Measurements from ENCODE around the gene PTTG1IP. TPM values are rescaled to one million over a fixed set of nuclear protein-coding genes. Genes with fewer than 3 reads are reported as not detected.
A peak's percentile ranks its signal among the peaks of the same experiment; 100 is the strongest.

Gene PTTG1IP
- total RNA-seq, 3 donors from 2014 or later (not counting 1 experiment from before 2014, with no cell fraction given) = 96.8 to 144 (median 126) TPM

GRCh38 chr21:44907966-44908895, 34.7 kb upstream of the PTTG1IP start:
- Mint-ChIP-seq H3K9me3 (no peaks in the 10 kb centered on the region), H3K27me3 (ENCODE audit: low read depth in 2 of 2) (no peaks in the 10 kb centered on the region), H3K4me1 (peaks cover 47 to 70% of the 10 kb centered on the region in 2 donors), H3K36me3 (no peaks in the 10 kb centered on the region), H3K4me3 (no peak overlapping the region), H3K27ac (peak overlapping the region; percentile 74 to 75)
- TF ChIP-seq, protein P1, sequence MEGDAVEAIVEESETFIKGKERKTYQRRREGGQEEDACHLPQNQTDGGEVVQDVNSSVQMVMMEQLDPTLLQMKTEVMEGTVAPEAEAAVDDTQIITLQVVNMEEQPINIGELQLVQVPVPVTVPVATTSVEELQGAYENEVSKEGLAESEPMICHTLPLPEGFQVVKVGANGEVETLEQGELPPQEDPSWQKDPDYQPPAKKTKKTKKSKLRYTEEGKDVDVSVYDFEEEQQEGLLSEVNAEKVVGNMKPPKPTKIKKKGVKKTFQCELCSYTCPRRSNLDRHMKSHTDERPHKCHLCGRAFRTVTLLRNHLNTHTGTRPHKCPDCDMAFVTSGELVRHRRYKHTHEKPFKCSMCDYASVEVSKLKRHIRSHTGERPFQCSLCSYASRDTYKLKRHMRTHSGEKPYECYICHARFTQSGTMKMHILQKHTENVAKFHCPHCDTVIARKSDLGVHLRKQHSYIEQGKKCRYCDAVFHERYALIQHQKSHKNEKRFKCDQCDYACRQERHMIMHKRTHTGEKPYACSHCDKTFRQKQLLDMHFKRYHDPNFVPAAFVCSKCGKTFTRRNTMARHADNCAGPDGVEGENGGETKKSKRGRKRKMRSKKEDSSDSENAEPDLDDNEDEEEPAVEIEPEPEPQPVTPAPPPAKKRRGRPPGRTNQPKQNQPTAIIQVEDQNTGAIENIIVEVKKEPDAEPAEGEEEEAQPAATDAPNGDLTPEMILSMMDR (IDR thresholded peaks at IDR 0.05) = no peak
- Histone ChIP-seq H3K9me3 (ENCODE audit: control insufficient read depth, insufficient read depth, low read length) (no peaks in the 10 kb centered on the region), H3K27me3 (ENCODE audit: control insufficient read depth, insufficient read depth, low read length) (no peaks in the 10 kb centered on the region), H3K4me1 (ENCODE audit: control insufficient read depth, insufficient read depth, low read length) (peaks cover 76% of the 10 kb centered on the region), H3K4me3 (ENCODE audit: low read length) (no peak overlapping the region), H3K36me3 (ENCODE audit: control insufficient read depth, insufficient read depth, low read length) (peaks cover 71% of the 10 kb centered on the region), H3K27ac (ENCODE audit: low read length) (peak overlapping the region; percentile 47)
- WGBS (ENCODE audit: insufficient coverage) = 70% methylated on average over 20 of the region's 25 CpGs
- ATAC-seq = no peak
- intact Hi-C loops (cut with micrococcal nuclease) = no loop called here
- no peak for DNase-seq

GRCh38 chr21:44907225-44907965, 33.9 kb upstream of the PTTG1IP start:
- WGBS (ENCODE audit: insufficient coverage) = 61% methylated on average over 15 of the region's 16 CpGs
- no peak overlapping the region for H3K4me3 Mint-ChIP-seq
- Histone ChIP-seq H3K4me3 (ENCODE audit: low read length) (no peak overlapping the region), H3K9me3 (ENCODE audit: control insufficient read depth, insufficient read depth, low read length) (no peaks in the 10 kb centered on the region), H3K27ac (ENCODE audit: low read length) (peak overlapping the region; percentile 47), H3K36me3 (ENCODE audit: control insufficient read depth, insufficient read depth, low read length) (peaks cover 79% of the 10 kb centered on the region), H3K27me3 (ENCODE audit: control insufficient read depth, insufficient read depth, low read length) (no peaks in the 10 kb centered on the region), H3K4me1 (ENCODE audit: control insufficient read depth, insufficient read depth, low read length) (peaks cover 68% of the 10 kb centered on the region)
- intact Hi-C loops (cut with micrococcal nuclease) = no loop called here
- peaks cover 8% of the 10 kb centered on the region for H3K36me3 Mint-ChIP-seq
- H3K27me3 Mint-ChIP-seq (ENCODE audit: low read depth in 2 of 2) = no peaks in the 10 kb centered on the region
- H3K27ac Mint-ChIP-seq = peak overlapping the region; percentile 74 to 75
- TF ChIP-seq, protein P1 (IDR thresholded peaks at IDR 0.05) = no peak
- no peaks in the 10 kb centered on the region for H3K9me3 Mint-ChIP-seq
- peaks cover 53 to 70% of the 10 kb centered on the region in 2 donors for H3K4me1 Mint-ChIP-seq
- no peak for ATAC-seq
- DNase-seq = peak in 1 of 2 donors; percentile 30

DNA sequence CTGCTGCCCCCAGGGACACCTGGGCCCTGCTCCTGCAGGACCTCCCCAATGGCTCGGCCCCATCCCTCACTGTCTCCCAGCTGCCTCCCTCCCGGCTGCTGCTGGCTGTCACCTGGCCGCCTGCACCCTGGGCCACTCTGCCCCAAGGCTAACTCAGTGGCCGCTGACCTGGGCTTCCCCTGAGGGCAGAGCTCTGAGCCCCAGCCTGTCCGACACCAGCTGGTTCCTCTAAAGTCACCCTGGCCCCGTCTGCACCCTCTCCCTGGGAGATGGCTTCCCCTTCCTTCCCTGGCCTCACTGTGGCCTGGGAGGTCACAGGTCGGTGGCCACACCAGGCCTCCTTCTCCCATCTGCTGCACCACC, 32.2 kb upstream of the PTTG1IP start:
- H3K4me3 Mint-ChIP-seq = no peak overlapping the region
- H3K27ac Mint-ChIP-seq = peak overlapping the region; percentile 74 to 77
- DNase-seq = no peak
- H3K9me3 Mint-ChIP-seq = no peaks in the 10 kb centered on the region
- Histone ChIP-seq H3K27me3 (ENCODE audit: control insufficient read depth, insufficient read depth, low read length) (no peaks in the 10 kb centered on the region), H3K9me3 (ENCODE audit: control insufficient read depth, insufficient read depth, low read length) (no peaks in the 10 kb centered on the region), H3K36me3 (ENCODE audit: control insufficient read depth, insufficient read depth, low read length) (peaks cover 96% of the 10 kb centered on the region), H3K4me1 (ENCODE audit: control insufficient read depth, insufficient read depth, low read length) (peaks cover 51% of the 10 kb centered on the region), H3K27ac (ENCODE audit: low read length) (no peak overlapping the region), H3K4me3 (ENCODE audit: low read length) (no peak overlapping the region)
- peaks cover 38 to 61% of the 10 kb centered on the region in 2 donors for H3K4me1 Mint-ChIP-seq
- ATAC-seq = no peak
- TF ChIP-seq, protein P1 (IDR thresholded peaks at IDR 0.05) = no peak
- no peaks in the 10 kb centered on the region for H3K27me3 Mint-ChIP-seq (ENCODE audit: low read depth in 2 of 2)
- WGBS (ENCODE audit: insufficient coverage) = 89% methylated on average over 7 of the region's 7 CpGs
- H3K36me3 Mint-ChIP-seq = peaks cover 12% of the 10 kb centered on the region
- intact Hi-C loops (cut with micrococcal nuclease) = no loop called here

Data from natural killer cell (primary cell).